Smooth muscle cell (in vitro differentiated cells): ENCODE measurements around the gene PRLR. TPM values are rescaled to one million over a fixed set of nuclear protein-coding genes. Genes with fewer than 3 reads are reported as not detected.

Experiments
- DNase-seq: peaks from one replicate; lab custom pipeline; 2025; ENCODE audit not compliant: unreplicated experiment; lab: John Stamatoyannopoulos, UW
- H2AFZ ChIP-seq: fragments of 200-600 bp; sonication (generic); 2 replicates; pipeline ENCODE4 v1.6.0; 2016; ENCODE audit warnings: antibody characterized with exemption, low read depth, mild to moderate bottlenecking
- H3F3A ChIP-seq: fragments of 200-600 bp; sonication (generic); 2 replicates; pipeline ENCODE4 v1.6.0; 2017; ENCODE audit warnings: antibody characterized with exemption, low read depth
- H3K27ac ChIP-seq: fragments of 200-600 bp; sonication (generic); 2 replicates; pipeline ENCODE4 v1.5.1; 2016; ENCODE audit warnings: low read depth, mild to moderate bottlenecking
- H3K27me3 ChIP-seq: fragments of 200-600 bp; sonication (generic); 2 replicates; pipeline ENCODE4 v1.6.1; 2016; ENCODE audit warnings: low read depth, mild to moderate bottlenecking
- H3K36me3 ChIP-seq: fragments of 200-600 bp; sonication (generic); 2 replicates; pipeline ENCODE4 v1.5.1; 2016; ENCODE audit warnings: low read depth
- H3K4me1 ChIP-seq: fragments of 200-600 bp; sonication (generic); 2 replicates; pipeline ENCODE4 v1.5.1; 2016; ENCODE audit warnings: low read depth
- H3K4me2 ChIP-seq: fragments of 200-600 bp; sonication (generic); 2 replicates; pipeline ENCODE4 v1.6.0; 2016; ENCODE audit warnings: mild to moderate bottlenecking
- H3K4me3 ChIP-seq: fragments of 200-600 bp; sonication (generic); 2 replicates; pipeline ENCODE4 v1.5.1; 2016; ENCODE audit warnings: mild to moderate bottlenecking
- H3K79me2 ChIP-seq: fragments of 200-600 bp; sonication (generic); 2 replicates; pipeline ENCODE4 v1.6.0; 2016; ENCODE audit warnings: low read depth, mild to moderate bottlenecking
- H3K9ac ChIP-seq: fragments of 200-600 bp; sonication (generic); 2 replicates; pipeline ENCODE4 v1.6.0; 2016; ENCODE audit warnings: low read depth
- H3K9me3 ChIP-seq: fragments of 200-600 bp; sonication (generic); replicated peaks from 2 replicates; pipeline ENCODE4 v1.5.1; 2016; ENCODE audit warnings: low read depth
- H4K20me1 ChIP-seq: fragments of 200-600 bp; sonication (generic); 2 replicates; pipeline ENCODE4 v1.6.0; 2016; ENCODE audit warnings: low read depth
- WGBS: methylation state at CpG from one replicate; pipeline ENCODE4 v1.1.7; 2016; ENCODE audit warnings: low lambda C conversion rate; 5-methylcytosine and 5-hydroxymethylcytosine counted together
- polyA plus RNA-seq: library from polyadenylated mRNA; unstranded; fragments of >200 nt; fragmentation: Nextera tagmentation; extraction: Ambion mirVana; gene quantifications from 2 replicates; pipeline ENCODE4 v1.2.1, GENCODE V29; 2016
- total RNA-seq: library from RNA; depleted of rRNA; stranded (reverse); fragments of >200 nt; gene quantifications from 2 replicates; pipeline ENCODE4 v1.2.3, GENCODE V29; 2014
- TF ChIP-seq, protein P1 (sequence below): fragments of 200-600 bp; sonication (generic); IDR thresholded peaks from 2 replicates; pipeline ENCODE4 v1.5.1; 2017; ENCODE audit warnings: borderline replicate concordance, mild to moderate bottlenecking, antibody characterized with exemption; ENCODE audit not compliant: insufficient read depth, poor library complexity, severe bottlenecking

Gene PRLR
- total and polyA plus RNA-seq, 2 experiments from 2014 or later, result 2.3 to 47.4 TPM

DNA sequence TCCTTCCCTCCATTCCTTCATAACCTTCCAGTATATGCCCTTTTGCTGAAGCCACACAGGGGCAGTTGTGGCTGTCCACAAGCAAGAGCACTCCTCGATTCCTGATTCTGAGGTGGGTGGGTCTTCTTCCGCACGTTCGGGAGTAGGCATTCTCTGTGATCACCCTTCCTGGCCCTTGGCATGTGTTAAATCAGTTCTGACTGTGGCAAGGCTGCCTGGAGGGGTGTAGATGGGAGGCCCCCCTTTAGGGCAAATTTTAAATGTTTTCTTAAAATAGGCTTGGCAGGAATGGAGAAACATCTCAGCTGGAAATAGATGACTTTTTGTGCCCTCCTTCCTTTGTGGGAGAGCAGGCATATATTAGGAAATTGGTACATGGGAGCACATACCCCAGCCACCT lies 185.6 kb downstream of the PRLR start:
- Histone ChIP-seq H3K9ac (no peak overlapping the region), H2AFZ (no peak overlapping the region), H3K4me1 (no peaks in the 10 kb centered on the region), H3K36me3 (no peaks in the 10 kb centered on the region), H4K20me1 (no peaks in the 10 kb centered on the region), H3K79me2 (no peaks in the 10 kb centered on the region), H3K27ac (no peak overlapping the region), H3F3A (no peaks in the 10 kb centered on the region), H3K4me2 (no peak overlapping the region), H3K9me3 (no peaks in the 10 kb centered on the region), H3K4me3 (no peak overlapping the region), H3K27me3 (no peaks in the 10 kb centered on the region)
- WGBS, result 78% methylated on average over 4 of the region's 4 CpGs
- TF ChIP-seq, protein P1, sequence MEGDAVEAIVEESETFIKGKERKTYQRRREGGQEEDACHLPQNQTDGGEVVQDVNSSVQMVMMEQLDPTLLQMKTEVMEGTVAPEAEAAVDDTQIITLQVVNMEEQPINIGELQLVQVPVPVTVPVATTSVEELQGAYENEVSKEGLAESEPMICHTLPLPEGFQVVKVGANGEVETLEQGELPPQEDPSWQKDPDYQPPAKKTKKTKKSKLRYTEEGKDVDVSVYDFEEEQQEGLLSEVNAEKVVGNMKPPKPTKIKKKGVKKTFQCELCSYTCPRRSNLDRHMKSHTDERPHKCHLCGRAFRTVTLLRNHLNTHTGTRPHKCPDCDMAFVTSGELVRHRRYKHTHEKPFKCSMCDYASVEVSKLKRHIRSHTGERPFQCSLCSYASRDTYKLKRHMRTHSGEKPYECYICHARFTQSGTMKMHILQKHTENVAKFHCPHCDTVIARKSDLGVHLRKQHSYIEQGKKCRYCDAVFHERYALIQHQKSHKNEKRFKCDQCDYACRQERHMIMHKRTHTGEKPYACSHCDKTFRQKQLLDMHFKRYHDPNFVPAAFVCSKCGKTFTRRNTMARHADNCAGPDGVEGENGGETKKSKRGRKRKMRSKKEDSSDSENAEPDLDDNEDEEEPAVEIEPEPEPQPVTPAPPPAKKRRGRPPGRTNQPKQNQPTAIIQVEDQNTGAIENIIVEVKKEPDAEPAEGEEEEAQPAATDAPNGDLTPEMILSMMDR, result no peak
- no peak for DNase-seq

GRCh38 chr5:35042781-35043180 lies 187.5 kb downstream of the PRLR start:
- Histone ChIP-seq H4K20me1 (no peaks in the 10 kb centered on the region), H3K9me3 (no peaks in the 10 kb centered on the region), H3K27ac (no peak overlapping the region), H3K79me2 (no peaks in the 10 kb centered on the region), H3K4me3 (no peak overlapping the region), H3K4me1 (no peaks in the 10 kb centered on the region), H2AFZ (no peak overlapping the region), H3K4me2 (no peak overlapping the region), H3K36me3 (no peaks in the 10 kb centered on the region), H3F3A (no peaks in the 10 kb centered on the region), H3K27me3 (no peaks in the 10 kb centered on the region), H3K9ac (no peak overlapping the region)
- DNase-seq, result no peak
- 95% methylated on average over 4 of the region's 4 CpGs for WGBS
- TF ChIP-seq, protein P1, result no peak

DNA sequence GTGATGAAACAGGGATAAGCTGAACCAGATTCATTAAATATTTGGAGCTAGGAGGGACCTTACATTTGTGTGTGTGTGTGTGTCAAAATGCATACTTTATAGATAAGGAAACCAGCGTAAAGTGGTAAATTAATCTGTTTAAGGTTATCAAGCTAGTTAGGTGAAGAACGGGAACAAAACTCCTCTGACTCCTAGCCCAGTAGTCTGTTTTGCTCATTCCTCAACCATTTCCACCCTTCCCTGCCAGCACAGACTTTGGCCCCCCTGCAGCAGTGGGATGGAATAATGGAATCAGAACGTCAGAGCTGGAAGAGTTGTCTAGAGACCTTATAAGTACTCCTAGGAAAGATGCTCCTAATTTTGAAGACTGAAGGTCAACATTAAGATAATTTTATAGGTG lies 189.0 kb downstream of the PRLR start:
- H3K9me3 ChIP-seq, result no peaks in the 10 kb centered on the region
- no peaks in the 10 kb centered on the region for H3F3A ChIP-seq
- H3K4me2 ChIP-seq, result no peak overlapping the region
- no peak for DNase-seq
- no peak overlapping the region for H2AFZ ChIP-seq
- TF ChIP-seq, protein P1, result no peak
- H3K27ac ChIP-seq, result no peak overlapping the region
- H3K4me1 ChIP-seq, result no peaks in the 10 kb centered on the region
- H3K9ac ChIP-seq, result no peak overlapping the region
- H3K36me3 ChIP-seq, result no peaks in the 10 kb centered on the region
- 70% methylated on average over 3 of the region's 3 CpGs for WGBS
- H3K4me3 ChIP-seq, result no peak overlapping the region
- H3K27me3 ChIP-seq, result no peaks in the 10 kb centered on the region
- no peaks in the 10 kb centered on the region for H4K20me1 ChIP-seq
- H3K79me2 ChIP-seq, result no peaks in the 10 kb centered on the region

- no peaks in the 10 kb centered on the region for H3K9me3 ChIP-seq
- no peak overlapping the region for H3K9ac ChIP-seq
- TF ChIP-seq, protein P1, result no peak
- H3F3A ChIP-seq, result no peaks in the 10 kb centered on the region
- H3K79me2 ChIP-seq, result no peaks in the 10 kb centered on the region
- no peak overlapping the region for H2AFZ ChIP-seq
- WGBS, result 58% methylated on average over 2 of the region's 2 CpGs
- no peaks in the 10 kb centered on the region for H3K4me1 ChIP-seq
- H3K27me3 ChIP-seq, result no peaks in the 10 kb centered on the region
- H4K20me1 ChIP-seq, result no peaks in the 10 kb centered on the region
- no peak for DNase-seq
- H3K36me3 ChIP-seq, result no peaks in the 10 kb centered on the region
- H3K4me2 ChIP-seq, result no peak overlapping the region
- H3K4me3 ChIP-seq, result no peak overlapping the region
- H3K27ac ChIP-seq, result no peak overlapping the region
These were observed 191.4 kb downstream of the PRLR start for GRCh38 chr5:35038891-35039290.
